HepG2 (cell line): ENCODE measurements around the gene HSD11B1L. TPM values are rescaled to one million over a fixed set of nuclear protein-coding genes. Genes with fewer than 3 reads are reported as not detected.

ENCODE experiments used
- CHD4 ChIP-seq: fragments of 200-600 bp; sonication (generic); IDR thresholded peaks from 2 replicates; pipeline ENCODE4 v1.7.0; 2017; ENCODE audit warnings: mild to moderate bottlenecking, low read length, borderline replicate concordance
- DNMT3B ChIP-seq: conservative IDR thresholded peaks from 2 replicates; pipeline ENCODE4 v1.6.1; 2016; ENCODE audit warnings: missing biosample characterization, control low read depth
- JUND ChIP-seq: sonication (generic); formaldehyde crosslinking; IDR thresholded peaks from 2 replicates; pipeline ENCODE4 v1.8.0; 2022; ENCODE audit warnings: mild to moderate bottlenecking, missing genetic modification reagents
- PAX8 ChIP-seq: sonication (generic); formaldehyde crosslinking; IDR thresholded peaks from 2 replicates; pipeline ENCODE4 v1.8.0; 2022; ENCODE audit warnings: mild to moderate bottlenecking, missing genetic modification reagents, borderline replicate concordance
- PITX1 ChIP-seq: sonication (generic); formaldehyde crosslinking; IDR thresholded peaks from 2 replicates; pipeline ENCODE4 v1.5.1; 2020; ENCODE audit warnings: mild to moderate bottlenecking, missing genetic modification reagents
- RNF2 ChIP-seq: fragments of 450-650 bp; conservative IDR thresholded peaks from 2 replicates; pipeline ENCODE4 v1.6.1; 2016; ENCODE audit warnings: low read depth
- ZFP36L1 ChIP-seq: sonication (generic); formaldehyde crosslinking; IDR thresholded peaks from 2 replicates; pipeline ENCODE4 v1.8.0; 2022; ENCODE audit warnings: mild to moderate bottlenecking, missing genetic modification reagents, moderate library complexity
- ZNF124 ChIP-seq: sonication (generic); formaldehyde crosslinking; IDR thresholded peaks from 2 replicates; pipeline ENCODE4 v1.4.0; 2020; ENCODE audit warnings: missing genetic modification reagents
- ZNF484 ChIP-seq: sonication (generic); formaldehyde crosslinking; IDR thresholded peaks from 2 replicates; pipeline ENCODE4 v1.5.1; 2020; ENCODE audit warnings: mild to moderate bottlenecking, low read depth, missing genetic modification reagents, borderline replicate concordance
- ZNF749 ChIP-seq: sonication (generic); formaldehyde crosslinking; IDR thresholded peaks from 2 replicates; pipeline ENCODE4 v1.8.0; 2022; ENCODE audit warnings: mild to moderate bottlenecking, missing genetic modification reagents, moderate library complexity, borderline replicate concordance
- polyA plus RNA-seq, 8 experiments: library from polyadenylated mRNA; depleted of rRNA in 3 of 8; stranded (reverse) in 7 of 8; unstranded in 1 of 8; fragments of >200 nt; fragmentation: Illumina TruSeq in 4 of 8; extraction: Trizol in 4 of 8; gene quantifications; 2 replicates each; pipeline versions ENCODE4 v1.2.1 to v1.2.3, GENCODE V29; 2011 to 2016; ENCODE audit warnings: low read depth in 4 of 8, missing spikeins in 1 of 8, mixed read lengths in 1 of 8; ENCODE audit not compliant: insufficient read depth in 1 of 8
- total RNA-seq, 5 experiments: library from RNA; depleted of rRNA; stranded (reverse); fragments of >200 nt; fragmentation: Illumina TruSeq; extraction: Trizol; gene quantifications; 2 replicates each; pipeline ENCODE4 v1.2.3, GENCODE V29; 2016; ENCODE audit warnings: low read depth in 1 of 5
- TF ChIP-seq, protein P1 (sequence below): IDR thresholded peaks from 2 replicates; pipeline ENCODE4 v1.6.1; 2016; ENCODE audit warnings: low read depth, missing genetic modification reagents, missing compliant biosample characterization
- TF ChIP-seq, protein P2 (sequence below): IDR thresholded peaks from 2 replicates; pipeline ENCODE4 v1.6.1; 2018; ENCODE audit warnings: missing genetic modification reagents
- TF ChIP-seq, protein P3 (sequence below): sonication (generic); formaldehyde crosslinking; IDR thresholded peaks from 2 replicates; pipeline ENCODE4 v1.5.0; 2020; ENCODE audit warnings: missing genetic modification reagents, mild to moderate bottlenecking, borderline replicate concordance
- TF ChIP-seq, protein P4 (sequence below): sonication (generic); formaldehyde crosslinking; conservative IDR thresholded peaks from 2 replicates; pipeline ENCODE4 v1.4.0; 2020; ENCODE audit warnings: mild to moderate bottlenecking, missing genetic modification reagents, moderate library complexity
- TF ChIP-seq, protein P5 (sequence below): IDR thresholded peaks from 2 replicates; pipeline ENCODE4 v1.6.1; 2016

The HSD11B1L gene
- total and polyA plus RNA-seq, 2 of the 13 experiments (the other 11 are each of a cell fraction or from before 2014, with no cell fraction given), result 2.8 to 3.9 TPM

DNA sequence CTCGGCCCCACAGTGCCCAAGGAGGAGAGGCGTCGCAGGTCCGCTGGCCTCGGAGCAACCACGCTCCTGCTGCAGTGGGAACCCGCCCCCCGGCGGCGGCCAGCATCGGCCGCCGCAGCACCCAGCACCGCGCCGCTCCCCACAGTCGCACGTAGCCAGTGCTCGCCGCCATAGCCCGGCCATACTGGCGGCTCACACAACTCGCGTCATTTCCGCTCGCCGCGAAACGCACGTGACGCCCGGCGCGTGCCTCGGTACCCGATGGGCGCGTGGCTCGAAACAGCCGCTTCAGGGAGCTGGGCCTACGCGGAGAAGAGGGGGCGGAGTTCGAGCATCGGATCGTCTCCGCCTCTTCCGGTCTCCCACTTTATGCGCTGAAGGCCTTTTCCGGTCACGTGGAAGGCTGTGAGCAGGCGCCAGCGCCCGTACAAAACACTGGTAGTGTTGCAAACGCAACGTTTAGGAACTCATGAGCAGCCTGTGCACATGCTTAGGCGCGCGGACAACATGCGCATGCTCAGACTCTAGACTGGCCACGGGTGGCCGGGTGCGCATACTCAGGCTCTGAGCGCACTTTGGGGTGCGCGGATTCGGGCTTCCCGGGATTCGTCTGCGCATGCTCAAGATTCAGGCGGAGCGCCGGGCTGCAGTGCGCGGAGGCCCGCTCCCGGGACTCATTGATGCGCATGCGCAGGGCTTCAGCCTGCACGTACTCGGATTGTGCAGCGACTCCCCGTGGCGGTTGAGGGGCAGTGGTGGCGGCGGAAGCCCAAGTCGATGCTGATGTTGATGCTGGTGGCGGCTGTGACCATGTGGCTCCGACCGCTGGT lies 39.3 kb downstream of the HSD11B1L start, which contains the start of the genes CATSPERD and LONP1 (continued):
- TF ChIP-seq, protein P1, sequence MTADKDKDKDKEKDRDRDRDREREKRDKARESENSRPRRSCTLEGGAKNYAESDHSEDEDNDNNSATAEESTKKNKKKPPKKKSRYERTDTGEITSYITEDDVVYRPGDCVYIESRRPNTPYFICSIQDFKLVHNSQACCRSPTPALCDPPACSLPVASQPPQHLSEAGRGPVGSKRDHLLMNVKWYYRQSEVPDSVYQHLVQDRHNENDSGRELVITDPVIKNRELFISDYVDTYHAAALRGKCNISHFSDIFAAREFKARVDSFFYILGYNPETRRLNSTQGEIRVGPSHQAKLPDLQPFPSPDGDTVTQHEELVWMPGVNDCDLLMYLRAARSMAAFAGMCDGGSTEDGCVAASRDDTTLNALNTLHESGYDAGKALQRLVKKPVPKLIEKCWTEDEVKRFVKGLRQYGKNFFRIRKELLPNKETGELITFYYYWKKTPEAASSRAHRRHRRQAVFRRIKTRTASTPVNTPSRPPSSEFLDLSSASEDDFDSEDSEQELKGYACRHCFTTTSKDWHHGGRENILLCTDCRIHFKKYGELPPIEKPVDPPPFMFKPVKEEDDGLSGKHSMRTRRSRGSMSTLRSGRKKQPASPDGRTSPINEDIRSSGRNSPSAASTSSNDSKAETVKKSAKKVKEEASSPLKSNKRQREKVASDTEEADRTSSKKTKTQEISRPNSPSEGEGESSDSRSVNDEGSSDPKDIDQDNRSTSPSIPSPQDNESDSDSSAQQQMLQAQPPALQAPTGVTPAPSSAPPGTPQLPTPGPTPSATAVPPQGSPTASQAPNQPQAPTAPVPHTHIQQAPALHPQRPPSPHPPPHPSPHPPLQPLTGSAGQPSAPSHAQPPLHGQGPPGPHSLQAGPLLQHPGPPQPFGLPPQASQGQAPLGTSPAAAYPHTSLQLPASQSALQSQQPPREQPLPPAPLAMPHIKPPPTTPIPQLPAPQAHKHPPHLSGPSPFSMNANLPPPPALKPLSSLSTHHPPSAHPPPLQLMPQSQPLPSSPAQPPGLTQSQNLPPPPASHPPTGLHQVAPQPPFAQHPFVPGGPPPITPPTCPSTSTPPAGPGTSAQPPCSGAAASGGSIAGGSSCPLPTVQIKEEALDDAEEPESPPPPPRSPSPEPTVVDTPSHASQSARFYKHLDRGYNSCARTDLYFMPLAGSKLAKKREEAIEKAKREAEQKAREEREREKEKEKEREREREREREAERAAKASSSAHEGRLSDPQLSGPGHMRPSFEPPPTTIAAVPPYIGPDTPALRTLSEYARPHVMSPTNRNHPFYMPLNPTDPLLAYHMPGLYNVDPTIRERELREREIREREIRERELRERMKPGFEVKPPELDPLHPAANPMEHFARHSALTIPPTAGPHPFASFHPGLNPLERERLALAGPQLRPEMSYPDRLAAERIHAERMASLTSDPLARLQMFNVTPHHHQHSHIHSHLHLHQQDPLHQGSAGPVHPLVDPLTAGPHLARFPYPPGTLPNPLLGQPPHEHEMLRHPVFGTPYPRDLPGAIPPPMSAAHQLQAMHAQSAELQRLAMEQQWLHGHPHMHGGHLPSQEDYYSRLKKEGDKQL (CRISPR knock-in tag), result peak; percentile 39; the same call in 1 of the 2 replicates
- TF ChIP-seq JUND, result no peak; the same call in 1 of the 2 replicates
- no peak; the same call in none of the 2 replicates for TF ChIP-seq ZNF124 (CRISPR knock-in tag)
- TF ChIP-seq PITX1 (CRISPR knock-in tag), result peak; percentile 45; the same call in 1 of the 2 replicates
- TF ChIP-seq, protein P2, sequence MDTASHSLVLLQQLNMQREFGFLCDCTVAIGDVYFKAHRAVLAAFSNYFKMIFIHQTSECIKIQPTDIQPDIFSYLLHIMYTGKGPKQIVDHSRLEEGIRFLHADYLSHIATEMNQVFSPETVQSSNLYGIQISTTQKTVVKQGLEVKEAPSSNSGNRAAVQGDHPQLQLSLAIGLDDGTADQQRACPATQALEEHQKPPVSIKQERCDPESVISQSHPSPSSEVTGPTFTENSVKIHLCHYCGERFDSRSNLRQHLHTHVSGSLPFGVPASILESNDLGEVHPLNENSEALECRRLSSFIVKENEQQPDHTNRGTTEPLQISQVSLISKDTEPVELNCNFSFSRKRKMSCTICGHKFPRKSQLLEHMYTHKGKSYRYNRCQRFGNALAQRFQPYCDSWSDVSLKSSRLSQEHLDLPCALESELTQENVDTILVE (CRISPR knock-in tag), result peak; percentile 99
- peak; percentile 92; the same call in 1 of the 2 replicates for TF ChIP-seq RNF2
- no peak for TF ChIP-seq CHD4
- no peak for TF ChIP-seq PAX8 (CRISPR knock-in tag)
- peak; percentile 26; the same call in 1 of the 2 replicates for TF ChIP-seq DNMT3B (CRISPR knock-in tag)
- TF ChIP-seq, protein P3, sequence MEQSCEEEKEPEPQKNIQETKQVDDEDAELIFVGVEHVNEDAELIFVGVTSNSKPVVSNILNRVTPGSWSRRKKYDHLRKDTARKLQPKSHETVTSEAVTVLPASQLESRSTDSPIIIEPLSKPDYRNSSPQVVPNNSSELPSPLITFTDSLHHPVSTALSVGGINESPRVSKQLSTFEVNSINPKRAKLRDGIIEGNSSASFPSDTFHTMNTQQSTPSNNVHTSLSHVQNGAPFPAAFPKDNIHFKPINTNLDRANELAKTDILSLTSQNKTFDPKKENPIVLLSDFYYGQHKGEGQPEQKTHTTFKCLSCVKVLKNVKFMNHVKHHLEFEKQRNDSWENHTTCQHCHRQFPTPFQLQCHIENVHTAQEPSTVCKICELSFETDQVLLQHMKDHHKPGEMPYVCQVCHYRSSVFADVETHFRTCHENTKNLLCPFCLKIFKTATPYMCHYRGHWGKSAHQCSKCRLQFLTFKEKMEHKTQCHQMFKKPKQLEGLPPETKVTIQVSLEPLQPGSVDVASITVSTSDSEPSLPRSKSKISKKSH (CRISPR knock-in tag), result peak; percentile 65
- TF ChIP-seq, protein P4, sequence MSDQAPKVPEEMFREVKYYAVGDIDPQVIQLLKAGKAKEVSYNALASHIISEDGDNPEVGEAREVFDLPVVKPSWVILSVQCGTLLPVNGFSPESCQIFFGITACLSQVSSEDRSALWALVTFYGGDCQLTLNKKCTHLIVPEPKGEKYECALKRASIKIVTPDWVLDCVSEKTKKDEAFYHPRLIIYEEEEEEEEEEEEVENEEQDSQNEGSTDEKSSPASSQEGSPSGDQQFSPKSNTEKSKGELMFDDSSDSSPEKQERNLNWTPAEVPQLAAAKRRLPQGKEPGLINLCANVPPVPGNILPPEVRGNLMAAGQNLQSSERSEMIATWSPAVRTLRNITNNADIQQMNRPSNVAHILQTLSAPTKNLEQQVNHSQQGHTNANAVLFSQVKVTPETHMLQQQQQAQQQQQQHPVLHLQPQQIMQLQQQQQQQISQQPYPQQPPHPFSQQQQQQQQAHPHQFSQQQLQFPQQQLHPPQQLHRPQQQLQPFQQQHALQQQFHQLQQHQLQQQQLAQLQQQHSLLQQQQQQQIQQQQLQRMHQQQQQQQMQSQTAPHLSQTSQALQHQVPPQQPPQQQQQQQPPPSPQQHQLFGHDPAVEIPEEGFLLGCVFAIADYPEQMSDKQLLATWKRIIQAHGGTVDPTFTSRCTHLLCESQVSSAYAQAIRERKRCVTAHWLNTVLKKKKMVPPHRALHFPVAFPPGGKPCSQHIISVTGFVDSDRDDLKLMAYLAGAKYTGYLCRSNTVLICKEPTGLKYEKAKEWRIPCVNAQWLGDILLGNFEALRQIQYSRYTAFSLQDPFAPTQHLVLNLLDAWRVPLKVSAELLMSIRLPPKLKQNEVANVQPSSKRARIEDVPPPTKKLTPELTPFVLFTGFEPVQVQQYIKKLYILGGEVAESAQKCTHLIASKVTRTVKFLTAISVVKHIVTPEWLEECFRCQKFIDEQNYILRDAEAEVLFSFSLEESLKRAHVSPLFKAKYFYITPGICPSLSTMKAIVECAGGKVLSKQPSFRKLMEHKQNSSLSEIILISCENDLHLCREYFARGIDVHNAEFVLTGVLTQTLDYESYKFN (CRISPR knock-in tag), result peak; percentile 57
- TF ChIP-seq ZNF484 (CRISPR knock-in tag), result no peak
- TF ChIP-seq, protein P5, sequence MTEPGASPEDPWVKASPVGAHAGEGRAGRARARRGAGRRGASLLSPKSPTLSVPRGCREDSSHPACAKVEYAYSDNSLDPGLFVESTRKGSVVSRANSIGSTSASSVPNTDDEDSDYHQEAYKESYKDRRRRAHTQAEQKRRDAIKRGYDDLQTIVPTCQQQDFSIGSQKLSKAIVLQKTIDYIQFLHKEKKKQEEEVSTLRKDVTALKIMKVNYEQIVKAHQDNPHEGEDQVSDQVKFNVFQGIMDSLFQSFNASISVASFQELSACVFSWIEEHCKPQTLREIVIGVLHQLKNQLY (CRISPR knock-in tag), result peak; percentile 94
- no peak; the same call in 1 of the 2 replicates for TF ChIP-seq ZNF749 (CRISPR knock-in tag)
- no peak; the same call in 1 of the 2 replicates for TF ChIP-seq ZFP36L1 (CRISPR knock-in tag)
